Skeletal muscle satellite cell (primary cell): ENCODE measurements around the gene GATAD2A.

Source experiments
- H3K27me3 ChIP-seq: 2 replicates; pipeline ENCODE4 v1.7.0; 2013; ENCODE audit warnings: low read length; ENCODE audit not compliant: control insufficient read depth, insufficient read depth
- H3K36me3 ChIP-seq: 2 replicates; pipeline ENCODE4 v1.7.0; 2013; ENCODE audit warnings: mild to moderate bottlenecking, control low read depth, low read length; ENCODE audit not compliant: insufficient read depth
- H3K4me1 ChIP-seq: 2 replicates; pipeline ENCODE4 v1.7.0; 2013; ENCODE audit warnings: low read length; ENCODE audit not compliant: control insufficient read depth, insufficient read depth
- H3K4me2 ChIP-seq: 2 replicates; pipeline ENCODE4 v1.7.0; 2013; ENCODE audit warnings: mild to moderate bottlenecking, low read length
- H3K4me3 ChIP-seq: 2 replicates; pipeline ENCODE4 v1.7.0; 2013; ENCODE audit warnings: low read length
- H3K9ac ChIP-seq: 2 replicates; pipeline ENCODE4 v1.7.0; 2013; ENCODE audit warnings: mild to moderate bottlenecking, low read depth, low read length, moderate library complexity
- H3K9me3 ChIP-seq: replicated peaks from 2 replicates; pipeline ENCODE4 v1.7.0; 2013; ENCODE audit warnings: mild to moderate bottlenecking, control low read depth, low read length

The GATAD2A gene

GRCh38 chr19:19544954-19545591 is 139.6 kb downstream of the GATAD2A start:
- Histone ChIP-seq H3K4me2 (no peak overlapping the region), H3K36me3 (no peaks in the 10 kb centered on the region), H3K27me3 (peaks cover 46% of the 10 kb centered on the region), H3K9ac (no peak overlapping the region), H3K4me1 (peaks cover 7% of the 10 kb centered on the region), H3K9me3 (no peaks in the 10 kb centered on the region), H3K4me3 (no peak overlapping the region)

- H3K27me3 ChIP-seq = peaks cover 43% of the 10 kb centered on the region
- H3K4me1 ChIP-seq = peaks cover 5% of the 10 kb centered on the region
- H3K9me3 ChIP-seq = no peaks in the 10 kb centered on the region
- H3K4me3 ChIP-seq = no peak overlapping the region
- H3K9ac ChIP-seq = no peak overlapping the region
- no peaks in the 10 kb centered on the region for H3K36me3 ChIP-seq
- H3K4me2 ChIP-seq = no peak overlapping the region
These were observed 140.2 kb downstream of the GATAD2A start for GRCh38 chr19:19545707-19546106.

- Histone ChIP-seq H3K4me3 (no peak overlapping the region), H3K36me3 (no peaks in the 10 kb centered on the region), H3K9me3 (no peaks in the 10 kb centered on the region), H3K4me2 (no peak overlapping the region), H3K9ac (no peak overlapping the region), H3K4me1 (peaks cover 2% of the 10 kb centered on the region), H3K27me3 (peaks cover 40% of the 10 kb centered on the region)
These were observed 141.3 kb downstream of the GATAD2A start for GRCh38 chr19:19546751-19547162.

- peaks cover 7% of the 10 kb centered on the region for H3K4me1 ChIP-seq
- peaks cover 38% of the 10 kb centered on the region for H3K27me3 ChIP-seq
- H3K4me3 ChIP-seq = no peak overlapping the region
- H3K9me3 ChIP-seq = no peaks in the 10 kb centered on the region
- H3K9ac ChIP-seq = no peak overlapping the region
- no peaks in the 10 kb centered on the region for H3K36me3 ChIP-seq
- no peak overlapping the region for H3K4me2 ChIP-seq
These were observed 142.3 kb downstream of the GATAD2A start for GRCh38 chr19:19547674-19548336.

GRCh38 chr19:19548915-19549759 is 143.7 kb downstream of the GATAD2A start:
- no peaks in the 10 kb centered on the region for H3K9me3 ChIP-seq
- no peak overlapping the region for H3K4me3 ChIP-seq
- no peak overlapping the region for H3K9ac ChIP-seq
- H3K4me2 ChIP-seq = no peak overlapping the region
- H3K36me3 ChIP-seq = no peaks in the 10 kb centered on the region
- peaks cover 38% of the 10 kb centered on the region for H3K27me3 ChIP-seq
- H3K4me1 ChIP-seq = peaks cover 7% of the 10 kb centered on the region

GRCh38 chr19:19549804-19550464 is 144.5 kb downstream of the GATAD2A start:
- peaks cover 38% of the 10 kb centered on the region for H3K27me3 ChIP-seq
- no peak overlapping the region for H3K9ac ChIP-seq
- peaks cover 7% of the 10 kb centered on the region for H3K4me1 ChIP-seq
- H3K36me3 ChIP-seq = no peaks in the 10 kb centered on the region
- H3K9me3 ChIP-seq = no peaks in the 10 kb centered on the region
- no peak overlapping the region for H3K4me2 ChIP-seq
- no peak overlapping the region for H3K4me3 ChIP-seq

GRCh38 chr19:19550485-19550929 is 145.0 kb downstream of the GATAD2A start:
- peaks cover 38% of the 10 kb centered on the region for H3K27me3 ChIP-seq
- peaks cover 7% of the 10 kb centered on the region for H3K4me1 ChIP-seq
- no peak overlapping the region for H3K4me3 ChIP-seq
- no peak overlapping the region for H3K9ac ChIP-seq
- no peaks in the 10 kb centered on the region for H3K36me3 ChIP-seq
- H3K9me3 ChIP-seq = no peaks in the 10 kb centered on the region
- no peak overlapping the region for H3K4me2 ChIP-seq

GRCh38 chr19:19550972-19551852 is 145.7 kb downstream of the GATAD2A start:
- peak overlapping the region; percentile 38 for H3K9ac ChIP-seq
- H3K27me3 ChIP-seq = peaks cover 35% of the 10 kb centered on the region
- no peaks in the 10 kb centered on the region for H3K9me3 ChIP-seq
- H3K36me3 ChIP-seq = no peaks in the 10 kb centered on the region
- no peak overlapping the region for H3K4me2 ChIP-seq
- H3K4me1 ChIP-seq = peaks cover 7% of the 10 kb centered on the region
- no peak overlapping the region for H3K4me3 ChIP-seq

GRCh38 chr19:19551853-19552192 is 146.3 kb downstream of the GATAD2A start:
- peaks cover 7% of the 10 kb centered on the region for H3K4me1 ChIP-seq
- no peaks in the 10 kb centered on the region for H3K36me3 ChIP-seq
- peak overlapping the region; percentile 38 for H3K9ac ChIP-seq
- no peak overlapping the region for H3K4me3 ChIP-seq
- H3K4me2 ChIP-seq = peak overlapping the region; percentile 35
- H3K9me3 ChIP-seq = no peaks in the 10 kb centered on the region
- peaks cover 29% of the 10 kb centered on the region for H3K27me3 ChIP-seq

GRCh38 chr19:19552798-19553197 is 147.3 kb downstream of the GATAD2A start:
- H3K27me3 ChIP-seq = peaks cover 20% of the 10 kb centered on the region
- H3K4me2 ChIP-seq = no peak overlapping the region
- no peaks in the 10 kb centered on the region for H3K9me3 ChIP-seq
- no peak overlapping the region for H3K9ac ChIP-seq
- peaks cover 7% of the 10 kb centered on the region for H3K4me1 ChIP-seq
- H3K4me3 ChIP-seq = no peak overlapping the region
- H3K36me3 ChIP-seq = no peaks in the 10 kb centered on the region
